ENCODE data around the gene KCNJ9. TPM values are rescaled to one million over a fixed set of nuclear protein-coding genes. Genes with fewer than 3 reads are reported as not detected.
"Not testable (repeated sequence)": the region's sequence is repeated elsewhere in the genome, so short reads cannot be mapped to it uniquely, and the experiment has no call there.

The KCNJ9 gene
- not detected in 2 replicates for total RNA-seq (2014; rRNA removed; shearing (Covaris generic))
- polyA plus RNA-seq (2015; cell fraction: cytosol; rRNA removed), result not detected in 2 replicates
- polyA plus RNA-seq (2015; cell fraction: nucleus; rRNA removed), result not detected in 2 replicates

- DNase-seq (ENCODE audit: low read depth), result peak; percentile 9
These were observed at the start of gene KCNJ9 for GRCh38 chr1:160081261-160081936. Gene KCNJ9 (plus strand): TSS chr1:160081538. CDS start chr1:160084031, 2,493 bp downstream.

GRCh38 chr1:160032165-160032820 lies 49.0 kb upstream of the KCNJ9 start:
- no peak for DNase-seq (ENCODE audit: low read depth)

- DNase-seq (ENCODE audit: low read depth), result no peak
These were observed 40.9 kb upstream of the KCNJ9 start for GRCh38 chr1:160040476-160040875.

- DNase-seq (ENCODE audit: low read depth), result no peak
These were observed 37.8 kb upstream of the KCNJ9 start for GRCh38 chr1:160043543-160043942.

GRCh38 chr1:160045653-160046052 lies 35.7 kb upstream of the KCNJ9 start:
- no peak for DNase-seq (ENCODE audit: low read depth)

GRCh38 chr1:160046494-160047110 lies 34.7 kb upstream of the KCNJ9 start:
- DNase-seq (ENCODE audit: low read depth), result peak; percentile 21

- no peak for DNase-seq (ENCODE audit: low read depth)
These were observed 34.0 kb upstream of the KCNJ9 start for GRCh38 chr1:160047111-160047991.

- no peak for DNase-seq (ENCODE audit: low read depth)
These were observed 33.0 kb upstream of the KCNJ9 start for GRCh38 chr1:160048335-160048734.

GRCh38 chr1:160049101-160049500 lies 32.2 kb upstream of the KCNJ9 start:
- DNase-seq (ENCODE audit: low read depth), result no peak

- not testable (repeated sequence) for DNase-seq (ENCODE audit: low read depth)
These were observed 31.2 kb upstream of the KCNJ9 start for GRCh38 chr1:160050182-160050581.

GRCh38 chr1:160050619-160051018 lies 30.7 kb upstream of the KCNJ9 start:
- no peak for DNase-seq (ENCODE audit: low read depth)

GRCh38 chr1:160052936-160053335 lies 28.4 kb upstream of the KCNJ9 start:
- DNase-seq (ENCODE audit: low read depth), result no peak

GRCh38 chr1:160053548-160054365 lies 27.6 kb upstream of the KCNJ9 start:
- no peak for DNase-seq (ENCODE audit: low read depth)

- no peak for DNase-seq (ENCODE audit: low read depth)
These were observed 24.6 kb upstream of the KCNJ9 start for GRCh38 chr1:160056648-160057169.

GRCh38 chr1:160058087-160058486 lies 23.3 kb upstream of the KCNJ9 start:
- no peak for DNase-seq (ENCODE audit: low read depth)

- DNase-seq (ENCODE audit: low read depth), result no peak
These were observed 19.7 kb upstream of the KCNJ9 start for GRCh38 chr1:160061369-160062229.

- DNase-seq (ENCODE audit: low read depth), result no peak
These were observed 19.2 kb upstream of the KCNJ9 start for GRCh38 chr1:160062230-160062532.

GRCh38 chr1:160063176-160063575 lies 18.2 kb upstream of the KCNJ9 start:
- DNase-seq (ENCODE audit: low read depth), result no peak

- DNase-seq (ENCODE audit: low read depth), result no peak
These were observed 17.2 kb upstream of the KCNJ9 start for GRCh38 chr1:160064164-160064563.

All from HT1080 (cell line).